DMS153 treated with DMSO at 0.1 percent for 48 hours (cell line): ENCODE data around the gene FAM8A1.

Source experiments
- DNase-seq: peaks from one replicate; lab custom pipeline; 2025; ENCODE audit not compliant: unreplicated experiment; lab: John Stamatoyannopoulos, UW

Gene FAM8A1

DNA sequence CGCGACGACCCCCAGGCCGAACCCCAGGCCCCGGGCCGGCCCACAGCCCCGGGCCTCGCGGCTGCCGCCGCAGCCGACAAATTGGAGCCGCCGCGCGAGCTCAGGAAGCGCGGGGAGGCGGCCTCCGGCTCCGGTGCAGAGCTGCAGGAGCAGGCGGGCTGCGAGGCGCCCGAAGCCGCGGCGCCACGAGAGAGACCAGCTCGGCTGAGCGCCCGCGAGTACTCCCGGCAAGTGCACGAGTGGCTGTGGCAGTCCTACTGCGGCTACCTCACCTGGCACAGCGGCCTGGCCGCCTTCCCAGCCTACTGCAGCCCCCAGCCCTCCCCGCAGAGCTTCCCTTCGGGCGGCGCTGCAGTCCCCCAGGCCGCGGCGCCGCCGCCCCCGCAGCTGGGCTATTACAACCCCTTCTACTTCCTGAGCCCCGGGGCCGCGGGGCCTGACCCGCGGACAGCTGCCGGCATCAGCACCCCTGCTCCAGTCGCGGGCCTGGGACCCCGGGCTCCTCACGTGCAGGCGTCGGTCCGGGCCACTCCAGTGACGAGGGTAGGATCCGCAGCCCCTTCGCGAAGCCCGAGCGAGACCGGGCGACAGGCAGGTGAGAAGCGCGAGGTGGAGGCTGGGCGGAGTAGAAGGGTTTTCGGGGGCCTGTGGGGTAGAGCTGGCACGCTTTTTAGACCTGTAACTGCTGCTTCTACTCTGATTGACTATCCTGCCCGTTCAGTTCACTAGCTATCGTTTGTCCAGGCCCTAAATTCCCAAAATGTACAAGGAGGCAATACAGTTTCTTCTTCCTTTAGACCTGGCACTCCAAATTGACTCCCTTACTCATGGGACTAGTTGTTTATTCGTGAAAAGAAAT lies 654 bp downstream of the FAM8A1 start:
- no peak for DNase-seq

DNA sequence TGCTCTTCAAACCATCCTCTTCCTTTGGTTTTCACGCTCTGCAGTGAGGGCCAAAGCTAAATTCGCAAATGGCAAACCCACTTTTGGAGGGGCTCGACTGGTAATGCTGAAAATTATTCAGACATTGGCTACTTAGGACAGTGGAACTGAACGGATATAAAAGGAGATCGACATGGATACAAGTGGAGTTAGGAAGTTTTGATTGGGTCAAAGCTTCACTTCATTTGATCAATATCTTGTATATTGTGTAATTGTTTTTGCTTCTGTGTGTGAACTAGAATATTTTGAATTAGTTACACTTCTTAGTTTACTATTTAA lies 1.2 kb downstream of the FAM8A1 start:
- no peak for DNase-seq

DNA sequence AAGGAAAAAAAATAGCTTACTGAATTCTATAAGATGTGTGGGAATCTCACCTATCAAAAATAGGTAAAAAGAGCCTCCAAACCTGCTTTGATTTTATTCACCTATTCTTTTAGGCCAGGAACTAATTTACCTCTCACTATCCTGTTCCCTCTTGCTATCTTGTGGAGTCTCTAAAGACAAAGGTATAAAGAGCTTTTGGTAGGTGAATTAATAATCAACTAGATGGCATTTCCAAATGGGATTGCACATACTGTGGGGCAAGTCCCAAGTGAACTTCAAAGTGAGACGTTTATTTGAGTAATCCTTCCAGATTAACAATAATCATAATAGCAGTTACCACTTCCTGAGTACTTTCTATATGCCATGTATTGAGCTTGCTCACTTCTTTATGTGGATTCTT lies 2.8 kb downstream of the FAM8A1 start:
- no peak for DNase-seq

DNA sequence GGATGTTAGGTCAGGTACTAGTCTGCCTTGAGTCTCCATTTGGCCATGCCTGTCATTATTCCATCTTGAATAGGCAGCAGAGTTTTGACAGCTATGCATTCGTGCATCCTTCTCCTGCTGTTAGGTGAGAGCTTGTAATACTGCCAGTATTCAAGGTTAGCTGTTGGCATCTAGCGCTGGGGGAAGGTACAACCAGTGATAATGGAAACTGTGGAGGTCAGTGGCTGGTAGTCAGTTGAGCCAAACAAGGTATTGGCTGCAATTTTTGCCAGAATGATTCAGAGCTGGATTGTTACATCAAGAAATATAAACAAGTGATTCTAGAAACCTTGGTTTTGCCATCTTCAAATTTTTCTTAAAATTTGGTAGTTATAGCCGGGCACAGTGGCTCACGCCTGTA lies 6.5 kb downstream of the FAM8A1 start:
- no peak for DNase-seq

DNA sequence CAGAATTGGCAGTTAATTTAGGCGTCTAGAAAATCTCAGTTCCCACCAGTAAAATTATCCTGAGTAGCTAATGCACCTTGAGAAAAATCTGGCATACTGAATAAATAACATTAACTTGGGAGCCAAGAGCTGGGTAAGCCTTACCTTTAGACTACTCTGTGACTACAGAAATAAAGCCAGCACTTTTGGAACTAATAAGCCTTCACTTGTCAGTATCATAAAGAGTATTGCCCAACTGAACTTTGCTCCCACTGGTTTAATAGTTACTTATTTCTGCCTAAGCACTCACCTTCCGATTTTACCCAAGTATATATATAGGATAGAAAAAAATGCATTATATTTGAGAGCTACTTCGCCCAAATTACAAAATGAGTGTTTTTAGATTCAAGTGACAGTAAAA lies 10.7 kb downstream of the FAM8A1 start:
- no peak for DNase-seq

DNA sequence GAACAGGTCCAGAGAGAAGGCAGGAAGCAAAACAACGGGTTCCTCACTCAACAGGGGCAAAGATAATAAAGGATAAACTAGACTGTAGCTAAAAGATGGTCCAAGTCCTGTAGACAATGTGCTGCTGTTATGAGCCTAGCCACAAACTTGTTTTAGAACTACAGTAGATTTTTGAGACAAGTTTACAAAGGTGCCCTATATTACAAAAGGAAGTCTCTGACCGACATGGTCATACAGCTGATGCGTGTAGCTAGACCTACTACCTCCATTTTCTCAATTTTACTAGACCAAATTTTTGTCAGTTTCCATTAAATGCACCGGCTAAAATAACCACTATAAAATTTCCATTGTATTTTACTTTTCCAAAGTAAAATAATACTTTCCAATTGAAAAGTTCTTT lies 11.9 kb downstream of the FAM8A1 start:
- no peak for DNase-seq

DNA sequence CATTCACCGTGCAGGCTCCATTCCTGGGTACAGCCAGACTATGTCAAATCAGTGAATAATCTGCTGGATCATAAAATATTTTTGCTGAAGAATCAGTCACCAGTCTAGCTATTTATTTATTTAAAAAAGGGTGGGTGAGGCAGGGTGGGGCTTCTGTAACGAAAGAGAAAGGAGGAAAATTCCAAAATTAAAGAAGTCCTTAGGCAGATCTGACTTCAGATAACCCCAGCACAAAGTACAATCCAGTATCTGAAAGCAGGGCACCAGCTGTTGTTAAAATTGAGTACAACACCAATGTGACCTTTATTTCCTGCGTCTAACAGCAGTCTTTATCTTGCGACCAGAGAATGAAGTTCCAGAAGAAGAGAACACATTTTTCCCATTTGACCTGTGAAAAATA lies 15.7 kb downstream of the FAM8A1 start:
- DNase-seq = no peak

DNA sequence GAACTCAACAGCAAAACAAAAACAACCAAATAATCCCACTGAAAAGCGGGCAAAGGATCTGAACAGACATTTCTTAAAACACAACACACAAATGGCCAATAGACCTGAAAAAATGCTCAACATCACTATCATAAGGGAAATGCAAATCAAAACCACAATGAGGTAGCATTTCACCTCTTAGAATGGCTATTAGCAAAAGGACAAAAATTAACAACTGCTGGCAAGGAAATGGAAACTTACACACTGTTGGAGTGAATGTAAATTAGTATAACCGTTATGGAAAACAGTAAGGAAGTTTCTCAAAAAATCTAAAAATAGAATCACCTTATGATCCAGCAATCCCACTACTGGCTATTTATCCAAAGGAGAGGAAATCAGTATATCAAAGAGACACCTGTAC lies 20.9 kb downstream of the FAM8A1 start:
- DNase-seq = no peak

DNA sequence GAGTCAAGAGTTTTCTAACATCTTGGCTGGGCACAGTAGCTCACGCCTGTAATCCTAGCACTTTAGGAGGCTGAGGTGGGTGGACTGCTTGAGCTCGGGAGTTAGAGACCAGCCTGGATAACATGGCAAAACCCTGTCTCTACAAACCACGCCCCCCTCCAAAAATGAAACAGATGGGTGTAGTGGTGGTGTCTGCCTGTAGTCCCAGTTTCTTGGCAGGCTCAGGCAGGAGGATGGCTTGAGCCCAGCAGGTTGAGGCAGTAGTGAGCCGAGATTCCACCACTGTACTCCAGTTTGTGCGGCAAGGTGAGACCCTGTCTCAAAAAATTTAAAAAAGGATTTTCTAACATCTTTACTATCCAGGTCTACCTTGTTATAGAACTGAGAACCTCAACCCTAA lies 22.0 kb downstream of the FAM8A1 start:
- DNase-seq = no peak

DNA sequence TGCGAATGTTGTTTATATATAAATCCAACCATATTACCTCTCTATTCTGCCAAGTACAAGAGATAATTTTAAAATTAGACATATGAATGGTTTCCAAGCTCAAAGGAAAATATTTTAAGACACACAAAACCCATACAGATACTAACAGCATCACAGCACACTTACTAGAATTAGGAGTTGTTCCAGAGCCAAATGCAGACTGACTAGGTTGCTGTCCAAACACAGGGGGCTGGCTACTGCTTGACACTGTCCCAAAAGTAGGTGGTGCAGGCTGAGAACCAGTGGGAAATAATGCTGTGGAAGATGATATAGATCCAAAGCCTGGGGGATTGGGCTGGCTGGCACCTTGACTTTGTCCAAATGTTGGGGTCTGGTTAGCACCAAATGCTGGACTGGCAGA lies 24.3 kb downstream of the FAM8A1 start:
- no peak for DNase-seq

DNA sequence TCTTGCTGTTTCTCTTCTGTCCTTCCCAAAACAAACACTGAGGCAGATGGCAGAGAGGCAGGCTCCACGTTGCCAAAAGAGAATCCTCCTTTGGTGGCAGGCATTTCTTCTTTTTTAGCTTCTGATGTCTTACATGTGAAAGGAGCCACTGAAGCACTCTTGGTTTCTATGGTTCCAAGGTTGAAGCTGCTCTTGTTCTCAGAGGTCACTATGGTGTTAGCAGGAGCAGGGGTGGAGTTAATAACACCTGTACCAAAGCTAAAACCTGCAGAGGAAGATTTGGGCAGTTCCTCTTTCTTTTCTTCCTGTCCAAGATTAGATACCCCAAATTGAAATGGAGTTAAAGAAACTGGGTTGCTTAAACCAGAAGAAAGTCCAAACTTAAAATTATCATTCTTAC lies 28.8 kb downstream of the FAM8A1 start:
- DNase-seq = no peak

DNA sequence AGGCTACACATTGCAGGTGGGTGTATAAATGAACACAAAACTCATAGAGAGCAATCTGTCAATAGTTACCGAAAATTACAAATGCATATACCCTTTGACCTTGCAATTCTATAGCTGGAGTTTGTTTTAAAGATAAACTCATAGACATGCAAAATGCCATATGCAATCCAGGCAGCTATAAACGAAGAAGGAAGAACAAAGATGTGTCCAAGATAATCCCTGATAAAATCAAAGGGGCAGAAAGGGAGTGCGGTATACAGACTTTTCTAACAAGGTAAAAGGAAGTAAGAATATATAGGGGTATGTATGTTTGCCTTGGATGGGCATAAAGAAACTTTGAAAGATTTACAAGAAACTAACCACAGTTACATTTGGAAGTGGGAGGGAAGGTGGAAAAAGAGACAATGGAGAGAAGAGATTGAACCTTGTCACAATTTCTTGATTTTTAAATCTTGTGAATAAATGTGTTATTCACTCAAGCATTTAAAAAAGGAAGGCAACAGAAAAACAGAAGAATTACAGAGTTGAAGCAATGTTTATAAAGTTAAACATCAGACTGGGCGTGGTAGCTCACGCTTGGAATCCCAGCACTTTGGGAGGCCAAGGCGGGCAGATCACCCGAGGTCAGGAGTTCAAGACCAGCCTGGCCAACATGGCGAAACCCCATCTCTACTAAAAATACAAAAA lies 29.9 kb downstream of the FAM8A1 start:
- DNase-seq = no peak

DNA sequence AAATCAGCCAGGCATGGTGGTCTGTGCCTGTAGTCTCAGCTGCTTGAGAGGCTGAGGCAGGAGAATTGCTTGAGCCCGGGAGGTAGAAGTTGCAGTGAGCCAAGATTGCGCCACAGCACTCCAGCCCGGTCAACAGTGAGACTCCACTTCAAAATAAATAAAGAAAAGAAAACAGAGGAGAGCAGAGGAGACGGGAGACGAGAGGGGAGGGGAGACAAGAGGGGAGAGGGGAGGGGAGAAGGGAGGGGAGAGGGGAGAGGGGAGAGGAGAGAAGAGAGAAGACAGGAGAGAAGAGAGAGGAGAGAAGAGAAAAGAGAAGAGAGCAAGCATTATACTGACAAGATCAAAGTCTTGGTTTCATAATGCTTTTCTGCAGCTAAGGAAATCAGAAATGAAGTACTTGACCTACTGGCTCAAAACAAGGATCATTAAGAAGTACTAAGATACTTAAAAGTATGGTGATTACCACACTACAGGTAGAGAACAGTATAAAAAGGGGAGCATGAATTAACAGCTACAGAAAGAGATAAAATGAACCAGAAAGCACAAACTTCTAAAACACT lies 30.5 kb downstream of the FAM8A1 start:
- no peak for DNase-seq

DNA sequence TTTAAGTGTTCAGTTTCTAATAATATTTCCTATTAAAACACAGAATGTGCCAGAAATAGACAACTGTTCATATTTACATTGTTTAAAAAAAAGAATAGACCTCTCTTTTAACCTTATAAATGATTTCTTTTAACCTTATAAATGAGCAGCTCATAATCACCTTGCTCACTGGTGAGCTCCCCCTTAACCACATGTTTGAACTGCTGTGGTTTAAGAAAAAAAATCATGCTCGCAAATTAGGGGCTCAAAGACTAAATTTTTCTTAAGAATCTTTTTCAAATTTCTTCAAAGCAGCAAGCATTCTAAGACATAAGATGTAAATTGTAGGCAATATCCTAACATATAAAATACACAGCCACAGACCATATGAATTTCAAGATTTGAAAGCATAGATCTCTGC lies 32.8 kb downstream of the FAM8A1 start:
- no peak for DNase-seq

DNA sequence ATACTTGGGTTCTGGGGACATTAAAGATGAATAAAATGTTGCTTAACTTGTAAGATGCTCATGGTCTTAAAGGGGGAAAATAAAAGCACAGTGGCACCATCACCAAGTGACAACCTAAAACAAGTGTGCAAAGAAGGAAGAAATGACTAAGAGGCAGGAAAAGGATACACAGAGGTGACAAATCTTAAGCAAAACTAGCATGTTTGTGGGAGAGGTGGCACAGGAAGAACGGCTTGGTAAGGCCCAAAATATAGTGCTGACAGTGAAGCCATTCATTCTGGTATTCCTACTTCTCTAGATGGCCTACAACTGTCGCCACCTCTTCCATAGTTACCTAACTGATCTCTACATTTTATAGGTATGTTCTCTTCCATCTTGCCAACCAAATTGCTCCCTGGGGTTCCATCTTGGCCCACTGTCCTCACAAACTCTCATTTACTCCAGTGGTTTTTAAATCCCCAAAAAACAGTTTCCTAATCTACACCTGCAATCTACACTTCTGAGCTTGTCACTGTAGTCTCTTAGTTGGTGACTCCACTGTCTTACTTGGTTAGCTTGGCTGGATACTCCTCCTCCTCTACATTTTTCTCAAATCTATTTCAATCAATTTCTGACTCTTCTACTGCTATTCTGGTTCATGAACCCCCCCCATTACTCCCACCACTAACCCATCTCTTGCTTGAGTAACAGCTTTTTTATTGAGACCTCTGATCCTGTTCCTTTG lies 33.5 kb downstream of the FAM8A1 start:
- DNase-seq = no peak

DNA sequence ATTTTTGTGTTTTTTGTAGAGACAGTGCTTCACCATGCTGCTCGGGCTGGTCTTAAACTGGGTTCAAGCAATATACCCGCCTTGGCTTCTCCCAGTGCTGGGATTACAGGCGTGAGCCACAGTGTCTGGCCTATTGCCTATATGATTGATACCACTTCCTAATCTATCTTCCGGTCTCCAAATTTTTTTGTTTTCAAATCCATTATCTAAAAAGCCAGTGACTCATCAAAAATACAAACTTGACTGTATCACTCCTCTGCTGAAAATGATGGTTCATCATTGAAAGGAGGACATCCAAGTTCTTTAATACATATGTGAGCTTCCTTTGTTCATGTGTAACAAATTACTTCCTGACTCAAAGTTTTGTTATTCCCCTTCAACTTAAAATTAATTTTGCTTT lies 35.5 kb downstream of the FAM8A1 start:
- no peak for DNase-seq

DNA sequence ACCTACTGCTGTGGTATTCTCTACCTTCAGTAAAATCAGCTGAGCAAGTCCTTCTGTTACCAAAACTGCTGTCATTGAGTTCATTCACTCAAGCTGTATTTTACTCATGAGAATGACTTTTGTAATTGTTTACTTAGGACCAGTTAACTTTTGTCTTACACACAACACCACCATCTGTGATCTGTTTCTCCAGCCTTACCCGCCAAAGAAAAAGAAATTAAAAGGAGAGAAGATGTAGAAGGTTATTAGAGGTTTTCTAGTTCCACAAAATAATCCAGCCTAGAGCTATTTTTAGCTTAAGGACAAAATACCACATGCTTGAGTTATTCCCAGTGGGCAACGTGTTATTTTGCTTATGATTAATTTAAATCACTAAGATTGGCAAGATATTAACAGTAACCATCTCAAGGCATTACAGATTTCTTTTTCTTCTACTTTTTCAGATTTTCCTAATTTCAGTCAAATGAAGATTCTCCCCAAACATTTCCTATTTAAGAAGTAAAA lies 38.2 kb downstream of the FAM8A1 start:
- DNase-seq = no peak

DNA sequence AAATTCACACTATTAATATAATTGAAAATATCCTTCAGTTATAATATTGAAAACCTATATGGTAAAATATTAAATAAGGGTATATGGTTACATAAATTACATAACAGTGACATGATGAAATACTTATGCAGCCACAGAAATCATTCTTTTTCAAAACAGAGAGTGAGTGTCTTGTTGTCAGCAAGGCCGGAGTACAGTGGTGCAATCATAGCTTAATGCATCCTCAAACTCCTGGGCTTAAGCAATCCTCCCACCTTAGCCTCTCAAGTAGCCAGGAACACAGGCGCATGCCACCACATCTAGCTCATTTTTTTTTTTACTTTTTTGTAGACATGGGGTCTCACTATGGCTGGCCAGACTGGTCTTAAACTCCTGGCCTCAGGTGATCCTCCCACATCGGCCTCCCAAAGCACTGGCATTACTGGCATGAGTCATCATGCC lies 40.4 kb downstream of the FAM8A1 start:
- no peak for DNase-seq

DNA sequence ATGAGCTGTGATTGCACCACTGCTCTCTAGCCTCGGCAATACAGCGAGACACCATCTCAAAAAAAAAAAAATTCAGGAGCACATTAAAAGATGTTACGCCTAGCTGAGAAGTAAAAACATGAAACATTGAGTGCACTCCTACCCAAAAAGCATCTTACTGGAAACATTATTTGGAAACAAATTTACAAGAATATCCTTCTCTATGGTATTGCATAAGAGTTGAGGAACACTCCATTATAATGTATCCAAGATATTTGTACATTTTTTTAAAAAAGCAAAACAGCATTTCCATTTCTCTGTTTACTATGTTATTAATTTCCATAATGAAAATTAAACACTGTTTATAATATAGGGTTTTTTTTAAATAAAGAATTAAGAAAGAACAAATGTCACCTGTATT lies 48.6 kb downstream of the FAM8A1 start:
- DNase-seq = no peak

DNA sequence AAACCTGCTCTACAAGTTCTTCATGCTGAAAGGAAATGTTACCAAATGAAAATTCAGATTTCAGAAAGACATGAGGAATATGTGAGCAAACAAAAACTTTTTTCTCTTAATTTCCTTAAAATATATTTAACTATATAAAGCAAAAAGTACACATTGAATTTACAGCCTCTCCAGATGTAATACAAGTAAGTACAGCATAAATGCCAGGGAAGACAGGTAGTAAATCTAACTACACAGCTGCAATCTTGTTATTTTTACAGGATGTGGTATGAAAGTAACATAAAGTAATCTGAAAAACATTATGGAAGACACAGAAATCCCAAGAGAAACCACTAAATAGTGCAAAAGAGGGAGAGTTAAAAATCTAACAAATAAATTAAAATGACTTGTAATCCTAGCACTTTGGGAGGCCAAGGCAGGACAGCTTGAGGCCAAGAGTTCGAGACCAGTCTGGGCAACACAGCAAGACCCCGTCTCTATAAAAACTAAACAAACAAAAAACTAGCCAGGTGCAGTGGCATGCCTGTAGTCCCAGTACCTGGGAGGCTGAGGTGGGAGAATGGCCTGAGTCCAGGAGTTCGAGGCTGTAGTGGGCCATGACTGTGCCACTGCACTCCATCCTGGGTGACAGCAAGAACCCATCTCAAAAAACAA lies 50.7 kb downstream of the FAM8A1 start:
- no peak for DNase-seq
